HepG2 (cell line): ENCODE measurements around the gene GNG5. TPM values are rescaled to one million over a fixed set of nuclear protein-coding genes. Genes with fewer than 3 reads are reported as not detected.
A peak's percentile ranks its signal among the peaks of the same experiment; 100 is the strongest.

ENCODE experiments used
- CBX1 ChIP-seq: IDR thresholded peaks from one replicate; pipeline ENCODE4 v1.6.1; 2016; ENCODE audit warnings: antibody characterized with exemption, low read depth
- MYC ChIP-seq: sonication (generic); formaldehyde crosslinking; IDR thresholded peaks from 2 replicates; pipeline ENCODE4 v1.9.0; 2021; ENCODE audit warnings: missing genetic modification reagents, borderline replicate concordance
- NCOA5 ChIP-seq: sonication (generic); formaldehyde crosslinking; IDR thresholded peaks from 2 replicates; pipeline ENCODE4 v1.4.0; 2020; ENCODE audit warnings: missing genetic modification reagents
- NFAT5 ChIP-seq: sonication (generic); formaldehyde crosslinking; IDR thresholded peaks from 2 replicates; pipeline ENCODE4 v1.4.0; 2020; ENCODE audit warnings: missing genetic modification reagents
- PLRG1 ChIP-seq: fragments of 450-650 bp; conservative IDR thresholded peaks from 2 replicates; pipeline ENCODE4 v1.6.1; 2016
- PRMT3 ChIP-seq: sonication (generic); formaldehyde crosslinking; IDR thresholded peaks from 2 replicates; pipeline ENCODE4 v1.8.1; 2022; ENCODE audit warnings: low read depth, mild to moderate bottlenecking, moderate library complexity, missing genetic modification reagents, borderline replicate concordance
- RBM22 ChIP-seq: fragments of 200-400 bp; formaldehyde crosslinking; optimal IDR thresholded peaks from 2 replicates; pipeline ENCODE3; 2017; ENCODE audit warnings: mild to moderate bottlenecking, low read length, moderate library complexity
- RERE ChIP-seq: IDR thresholded peaks from 2 replicates; pipeline ENCODE4 v1.6.1; 2016; ENCODE audit warnings: low read depth, missing genetic modification reagents, missing compliant biosample characterization
- RNF2 ChIP-seq: fragments of 450-650 bp; conservative IDR thresholded peaks from 2 replicates; pipeline ENCODE4 v1.6.1; 2016; ENCODE audit warnings: low read depth
- THAP7 ChIP-seq: sonication (generic); formaldehyde crosslinking; IDR thresholded peaks from 2 replicates; pipeline ENCODE4 v1.8.1; 2023; ENCODE audit warnings: mild to moderate bottlenecking, missing genetic modification reagents
- THRA ChIP-seq: sonication (generic); formaldehyde crosslinking; IDR thresholded peaks from 2 replicates; pipeline ENCODE4 v1.4.0; 2020; ENCODE audit warnings: missing genetic modification reagents, borderline replicate concordance
- ZBTB20 ChIP-seq: sonication (generic); formaldehyde crosslinking; IDR thresholded peaks from 2 replicates; pipeline ENCODE4 v1.8.1; 2023; ENCODE audit warnings: missing genetic modification reagents, low read depth, mild to moderate bottlenecking, borderline replicate concordance
- ZC3H4 ChIP-seq: sonication (generic); formaldehyde crosslinking; IDR thresholded peaks from 2 replicates; pipeline ENCODE4 v1.4.0; 2020; ENCODE audit warnings: missing genetic modification reagents, borderline replicate concordance
- ZNF567 ChIP-seq: sonication (generic); formaldehyde crosslinking; IDR thresholded peaks from 2 replicates; pipeline ENCODE4 v1.8.1; 2023; ENCODE audit warnings: mild to moderate bottlenecking, missing genetic modification reagents, borderline replicate concordance
- ZNF883 ChIP-seq: sonication (generic); formaldehyde crosslinking; IDR thresholded peaks from 2 replicates; pipeline ENCODE4 v1.5.1; 2020; ENCODE audit warnings: mild to moderate bottlenecking, missing genetic modification reagents; ENCODE audit errors: not compliant biosample characterization
- polyA plus RNA-seq, 8 experiments: library from polyadenylated mRNA; depleted of rRNA in 3 of 8; stranded (reverse) in 7 of 8; unstranded in 1 of 8; fragments of >200 nt; fragmentation: Illumina TruSeq in 4 of 8; extraction: Trizol in 4 of 8; gene quantifications; 2 replicates each; pipeline versions ENCODE4 v1.2.1 to v1.2.3, GENCODE V29; 2011 to 2016; ENCODE audit warnings: low read depth in 4 of 8, missing spikeins in 1 of 8, mixed read lengths in 1 of 8; ENCODE audit not compliant: insufficient read depth in 1 of 8
- total RNA-seq, 5 experiments: library from RNA; depleted of rRNA; stranded (reverse); fragments of >200 nt; fragmentation: Illumina TruSeq; extraction: Trizol; gene quantifications; 2 replicates each; pipeline ENCODE4 v1.2.3, GENCODE V29; 2016; ENCODE audit warnings: low read depth in 1 of 5

GNG5 gene
- total and polyA plus RNA-seq, 2 of the 13 experiments (the other 11 are each of a cell fraction or from before 2014, with no cell fraction given): 103 to 137 TPM

GRCh38 chr1:84504580-84505492 lies 1.5 kb downstream of the GNG5 start (continued):
- TF ChIP-seq THAP7 (CRISPR knock-in tag) (no peak), PRMT3 (CRISPR knock-in tag) (no peak), ZNF567 (CRISPR knock-in tag) (no peak), MYC (CRISPR knock-in tag) (no peak), RERE (CRISPR knock-in tag) (peak; percentile 20; the same call in 1 of the 2 replicates), PLRG1 (no peak), ZBTB20 (CRISPR knock-in tag) (no peak; the same call in 1 of the 2 replicates), RBM22 (peak; percentile 87), NFAT5 (CRISPR knock-in tag) (no peak), ZNF883 (no peak), NCOA5 (CRISPR knock-in tag) (no peak), CBX1 (no peak), RNF2 (no peak), THRA (0 out of 2 replicates have a peak, but pooled peaks have one; percentile 18), ZC3H4 (peak; percentile 93; the same call in 1 of the 2 replicates)
